Neural crest cell (in vitro differentiated cells): ENCODE results near the gene DHRS12. TPM values are rescaled to one million over a fixed set of nuclear protein-coding genes. Genes with fewer than 3 reads are reported as not detected.
A peak's percentile ranks its signal among the peaks of the same experiment; 100 is the strongest.

ENCODE experiments used
- DNase-seq: peaks from one replicate; pipeline ENCODE4 v3.0.0; 2021; ENCODE audit warnings: low read depth, mixed read lengths, low spot score
- H3K27ac Mint-ChIP-seq: one replicate; pipeline ENCODE4 v1.8.0; 2021; ENCODE audit warnings: mild to moderate bottlenecking, mixed read lengths; ENCODE audit not compliant: unreplicated experiment
- H3K27me3 Mint-ChIP-seq: 2 replicates; pipeline ENCODE4 v1.8.0; 2021; ENCODE audit warnings: low read depth, mild to moderate bottlenecking, mixed read lengths
- H3K36me3 Mint-ChIP-seq: 2 replicates; pipeline ENCODE4 v1.8.0; 2021; ENCODE audit warnings: low read depth, mild to moderate bottlenecking, mixed read lengths
- H3K4me1 Mint-ChIP-seq: 2 replicates; pipeline ENCODE4 v1.8.0; 2021; ENCODE audit warnings: mixed read lengths
- H3K4me3 Mint-ChIP-seq: one replicate; pipeline ENCODE4 v1.8.0; 2021; ENCODE audit warnings: mild to moderate bottlenecking, mixed read lengths
- H3K9me3 Mint-ChIP-seq: 2 replicates; pipeline ENCODE4 v1.8.0; 2021; ENCODE audit warnings: mixed read lengths
- CTCF ChIP-seq: fragments of 200-600 bp; sonication (generic); conservative IDR thresholded peaks from 2 replicates; pipeline ENCODE4 v1.5.0; 2021; ENCODE audit warnings: antibody characterized with exemption, mild to moderate bottlenecking
- total RNA-seq: library from RNA; stranded (reverse); gene quantifications from 2 replicates; pipeline ENCODE4 v1.2.1, GENCODE V29; 2021

The DHRS12 gene
- total RNA-seq, 1 donor from 2014 or later: 9.3 TPM

- no peak overlapping the region for H3K27ac Mint-ChIP-seq
- H3K9me3 Mint-ChIP-seq: no peaks in the 10 kb centered on the region
- TF ChIP-seq CTCF: no peak
- no peak overlapping the region for H3K4me3 Mint-ChIP-seq
- no peak for DNase-seq
- no peaks in the 10 kb centered on the region for H3K27me3 Mint-ChIP-seq
- H3K4me1 Mint-ChIP-seq: peaks cover 14% of the 10 kb centered on the region
- H3K36me3 Mint-ChIP-seq: peaks cover 4% of the 10 kb centered on the region
Observed at GRCh38 chr13:51795419-51795818, 8.5 kb downstream of the DHRS12 start.

- H3K9me3 Mint-ChIP-seq: no peaks in the 10 kb centered on the region
- TF ChIP-seq CTCF: no peak
Observed at GRCh38 chr13:51794964-51795363, 9.0 kb downstream of the DHRS12 start.

GRCh38 chr13:51793570-51794271, 10.2 kb downstream of the DHRS12 start:
- Mint-ChIP-seq H3K9me3 (no peaks in the 10 kb centered on the region), H3K4me1 (peaks cover 9% of the 10 kb centered on the region), H3K4me3 (no peak overlapping the region), H3K36me3 (peaks cover 6% of the 10 kb centered on the region), H3K27ac (no peak overlapping the region), H3K27me3 (no peaks in the 10 kb centered on the region)
- TF ChIP-seq CTCF: no peak
- no peak for DNase-seq

More at GRCh38 chr13:51794964-51795363, 9.0 kb downstream of the DHRS12 start:
- DNase-seq: no peak
- no peak overlapping the region for H3K4me3 Mint-ChIP-seq
- peaks cover 4% of the 10 kb centered on the region for H3K36me3 Mint-ChIP-seq
- H3K4me1 Mint-ChIP-seq: peaks cover 13% of the 10 kb centered on the region
- H3K27me3 Mint-ChIP-seq: no peaks in the 10 kb centered on the region
- no peak overlapping the region for H3K27ac Mint-ChIP-seq

GRCh38 chr13:51786425-51787265, 17.3 kb downstream of the DHRS12 start:
- DNase-seq: no peak
- Mint-ChIP-seq H3K4me1 (peaks cover 16% of the 10 kb centered on the region), H3K36me3 (peaks cover 2% of the 10 kb centered on the region), H3K9me3 (no peaks in the 10 kb centered on the region), H3K27me3 (no peaks in the 10 kb centered on the region), H3K27ac (peak overlapping the region; percentile 91), H3K4me3 (no peak overlapping the region)
- no peak for TF ChIP-seq CTCF

- H3K27me3 Mint-ChIP-seq: no peaks in the 10 kb centered on the region
- DNase-seq: no peak
- peaks cover 16% of the 10 kb centered on the region for H3K4me1 Mint-ChIP-seq
- H3K9me3 Mint-ChIP-seq: no peaks in the 10 kb centered on the region
- peaks cover 2% of the 10 kb centered on the region for H3K36me3 Mint-ChIP-seq
- H3K27ac Mint-ChIP-seq: no peak overlapping the region
- H3K4me3 Mint-ChIP-seq: no peak overlapping the region
- TF ChIP-seq CTCF: no peak
Observed at GRCh38 chr13:51785712-51786424, 18.1 kb downstream of the DHRS12 start.
